Gastroesophageal sphincter (tissue), 4 donors: ENCODE data around the gene RANBP3. TPM values are rescaled to one million over a fixed set of nuclear protein-coding genes. Genes with fewer than 3 reads are reported as not detected.

Experiments
- ATAC-seq: fragments of 150-250 bp; one replicate; pipeline ENCODE4 v1.9.1; 2016; ENCODE audit warnings: mild to moderate bottlenecking, moderate library complexity
- H3K27ac ChIP-seq, 4 donors: fragments of 200-600 bp; sonication (generic) in 3 of 4; 1 replicate in 3 of 4; 2 replicates in 1 of 4; pipeline ENCODE4 v1.5.1; 2016 to 2019
- H3K27me3 ChIP-seq: fragments of 200-600 bp; sonication (generic); one replicate; pipeline ENCODE4 v1.5.1; 2019
- H3K36me3 ChIP-seq, 2 donors: fragments of 200-600 bp; sonication (generic); one replicate each; pipeline ENCODE4 v1.5.1; 2019; ENCODE audit warnings: control low read depth in 1 of 2
- H3K4me1 ChIP-seq, 3 donors: fragments of 200-600 bp; sonication (generic); 1 replicate in 2 of 3; 2 replicates in 1 of 3; pipeline ENCODE4 v1.5.1; 2016 to 2019; ENCODE audit warnings: control low read depth in 2 of 3
- H3K4me3 ChIP-seq, 2 donors: fragments of 200-600 bp; sonication (generic); one replicate each; pipeline ENCODE4 v1.5.1; 2019; ENCODE audit warnings: mild to moderate bottlenecking in 1 of 2, moderate library complexity in 1 of 2
- H3K9me3 ChIP-seq, 3 donors: fragments of 200-600 bp; sonication (generic); one replicate each; pipeline ENCODE4 v1.5.1; 2017 to 2019; ENCODE audit warnings: control low read depth in 2 of 3
- CTCF ChIP-seq, 4 experiments: fragments of 200-600 bp in 2 of 4; fragments of 450-650 bp in 2 of 4; sonication (generic) in 1 of 4; IDR thresholded peaks; one replicate each; pipeline ENCODE4 v1.5.1; 2017 to 2019; ENCODE audit warnings: antibody characterized with exemption in 4 of 4, mild to moderate bottlenecking in 2 of 4, moderate library complexity in 2 of 4
- EP300 ChIP-seq: sonication (generic); formaldehyde crosslinking; IDR thresholded peaks from one replicate; pipeline ENCODE4 v1.6.1; 2017; ENCODE audit warnings: antibody characterized with exemption, mild to moderate bottlenecking
- POLR2A ChIP-seq, 2 donors: fragments of 450-650 bp; IDR thresholded peaks; one replicate each; pipeline ENCODE4 v1.6.1; 2017; ENCODE audit warnings: antibody characterized with exemption in 2 of 2, mild to moderate bottlenecking in 2 of 2, moderate library complexity in 1 of 2
- POLR2AphosphoS5 ChIP-seq: sonication (generic); formaldehyde crosslinking; IDR thresholded peaks from one replicate; pipeline ENCODE4 v1.6.1; 2017; ENCODE audit warnings: antibody characterized with exemption
- WGBS, 2 donors: methylation state at CpG; one replicate each; pipeline ENCODE4 v1.1.5; 2018; ENCODE audit warnings: low coverage in 1 of 2; 5-methylcytosine and 5-hydroxymethylcytosine counted together
- total RNA-seq, 4 donors: library from RNA; depleted of rRNA; stranded (reverse); fragments of >200 nt; gene quantifications; one replicate each; pipeline ENCODE4 v1.1.0, GENCODE V29; 2016

Gene RANBP3
- total RNA-seq, 4 donors from 2014 or later = 87.0 to 125 (median 104) TPM

- Histone ChIP-seq H3K4me3 (no peak overlapping the region), H3K27ac (peak overlapping the region in 3 of 4 donors; percentile 65 to 84 (median 83)), H3K36me3 (peaks cover 0 to 20% of the 10 kb centered on the region in 2 donors), H3K27me3 (no peaks in the 10 kb centered on the region), H3K9me3 (no peaks in the 10 kb centered on the region), H3K4me1 (peaks cover 17 to 100% (median 51%) of the 10 kb centered on the region in 3 donors)
- ATAC-seq = no peak
- WGBS, 2 donors = 80% methylated on average over 3 of the region's 8 CpGs; no CpG with 5 or more reads in 1 of the 2 donors
- no peak for TF ChIP-seq POLR2A (IDR thresholded peaks at IDR 0.05)
- no peak for TF ChIP-seq CTCF (IDR thresholded peaks at IDR 0.05)
- no peak for TF ChIP-seq EP300
- no peak for TF ChIP-seq POLR2AphosphoS5
These were observed 8.5 kb downstream of the RANBP3 start for GRCh38 chr19:5969476-5969875.

DNA sequence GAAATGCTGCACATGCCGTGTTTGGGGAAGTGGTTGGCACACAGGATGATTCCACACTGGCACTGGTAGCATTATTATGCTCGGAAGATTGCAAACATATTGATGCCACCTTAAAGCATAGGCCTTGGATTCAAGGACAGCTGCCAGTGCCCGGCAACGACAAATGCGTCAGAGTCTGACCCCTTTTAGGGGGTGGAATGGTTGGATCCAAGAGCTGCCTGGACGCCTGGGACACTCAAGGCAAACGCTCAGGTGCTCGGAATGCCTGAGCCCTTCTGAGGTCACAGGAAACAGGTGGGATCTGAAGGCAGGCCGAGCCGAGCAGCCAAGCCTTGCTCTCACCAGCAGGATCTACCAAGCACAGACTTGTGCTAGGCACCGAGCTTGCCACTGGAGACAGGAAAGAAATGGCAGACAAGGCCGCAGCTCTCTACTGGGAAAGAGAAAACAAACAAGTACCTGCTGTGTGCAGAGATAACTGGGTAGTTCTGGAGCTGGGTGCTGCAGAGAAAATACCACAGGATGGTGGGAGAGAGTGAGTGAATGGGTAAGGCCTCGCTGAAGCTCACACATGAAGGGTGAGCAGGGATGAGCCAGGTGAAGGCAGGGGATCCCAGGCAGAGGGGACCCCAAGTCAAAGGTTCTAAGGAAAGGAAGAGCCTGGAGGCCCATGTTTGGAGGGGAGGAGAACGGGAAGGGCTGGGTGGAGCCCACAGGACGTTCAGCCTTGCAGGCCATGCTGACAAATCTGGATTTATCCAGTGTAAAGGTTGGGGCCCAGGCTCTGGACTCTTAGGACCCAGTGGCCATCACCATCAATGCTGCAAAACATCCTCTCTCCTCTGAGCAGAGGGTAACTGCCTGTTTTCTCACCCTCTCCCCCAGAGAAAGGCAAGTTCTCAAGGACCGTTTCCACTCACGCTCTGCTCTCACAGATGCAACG, 9.2 kb downstream of the RANBP3 start:
- Histone ChIP-seq H3K36me3 (peaks cover 0 to 13% of the 10 kb centered on the region in 2 donors), H3K4me1 (peaks cover 17 to 100% (median 57%) of the 10 kb centered on the region in 3 donors), H3K27ac (peak overlapping the region in 3 of 4 donors; percentile 65 to 84 (median 83)), H3K27me3 (no peaks in the 10 kb centered on the region), H3K4me3 (peak overlapping the region in 1 of 2 donors; percentile 7), H3K9me3 (no peaks in the 10 kb centered on the region)
- 23 to 46% methylated on average over 4 to 10 of the region's 18 CpGs for WGBS, 2 donors
- no peak for TF ChIP-seq EP300
- no peak for TF ChIP-seq POLR2A (IDR thresholded peaks at IDR 0.05)
- no peak for TF ChIP-seq POLR2AphosphoS5
- no peak for ATAC-seq

GRCh38 chr19:5967994-5968430, 9.9 kb downstream of the RANBP3 start:
- Histone ChIP-seq H3K9me3 (no peaks in the 10 kb centered on the region), H3K27ac (peak overlapping the region; percentile 60 to 84 (median 74)), H3K4me3 (peak overlapping the region in 1 of 2 donors; percentile 7), H3K4me1 (peaks cover 17 to 100% (median 60%) of the 10 kb centered on the region in 3 donors), H3K27me3 (no peaks in the 10 kb centered on the region), H3K36me3 (peaks cover 0 to 6% of the 10 kb centered on the region in 2 donors)
- peak in 3 of 4 experiments; percentile 84 to 88 (median 85) for TF ChIP-seq CTCF (IDR thresholded peaks at IDR 0.05)
- TF ChIP-seq POLR2AphosphoS5 = no peak
- 0 to 3% methylated on average over 4 to 8 of the region's 10 CpGs for WGBS, 2 donors
- ATAC-seq = peak; percentile 54

GRCh38 chr19:5967571-5967970, 10.4 kb downstream of the RANBP3 start:
- Histone ChIP-seq H3K27ac (peak overlapping the region; percentile 60 to 89 (median 84)), H3K4me1 (peaks cover 17 to 100% (median 64%) of the 10 kb centered on the region in 3 donors), H3K9me3 (no peaks in the 10 kb centered on the region), H3K27me3 (no peaks in the 10 kb centered on the region), H3K36me3 (peaks cover 0 to 1% of the 10 kb centered on the region in 2 donors), H3K4me3 (no peak overlapping the region)
- TF ChIP-seq EP300 (no peak), CTCF (IDR thresholded peaks at IDR 0.05) (no peak), POLR2A (IDR thresholded peaks at IDR 0.05) (no peak)
- no peak for ATAC-seq
- WGBS, 2 donors = 32 to 39% methylated on average over 4 to 7 of the region's 7 CpGs

DNA sequence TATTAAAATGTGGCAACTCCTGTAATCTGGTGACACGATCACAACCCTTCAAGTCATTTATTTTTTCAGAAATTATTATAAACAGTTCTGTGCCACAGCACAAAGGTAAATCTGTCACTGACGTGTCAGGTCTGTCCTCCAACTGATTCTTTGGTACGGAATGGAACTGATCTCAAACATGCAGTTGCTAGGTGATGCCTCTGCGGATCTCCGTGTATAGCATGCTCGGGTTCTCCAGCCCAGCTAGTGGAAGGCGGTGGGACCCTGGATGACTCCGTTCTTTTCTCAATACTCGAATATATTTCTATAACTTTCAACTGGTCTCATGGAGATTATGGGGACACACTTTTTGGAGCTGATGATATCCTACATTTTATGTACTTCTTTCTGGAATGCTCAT, 11.0 kb downstream of the RANBP3 start:
- H3K36me3 ChIP-seq = no peaks in the 10 kb centered on the region
- WGBS, 2 donors = 38 to 43% methylated on average over 6 to 9 of the region's 9 CpGs
- peaks cover 17 to 100% (median 70%) of the 10 kb centered on the region in 3 donors for H3K4me1 ChIP-seq
- TF ChIP-seq CTCF (IDR thresholded peaks at IDR 0.05) = no peak
- TF ChIP-seq POLR2A (IDR thresholded peaks at IDR 0.05) = no peak
- no peak for TF ChIP-seq POLR2AphosphoS5
- TF ChIP-seq EP300 = no peak
- no peak for ATAC-seq
- peak overlapping the region; percentile 60 to 89 (median 84) for H3K27ac ChIP-seq
- H3K9me3 ChIP-seq = no peaks in the 10 kb centered on the region
- H3K4me3 ChIP-seq = no peak overlapping the region
- H3K27me3 ChIP-seq = no peaks in the 10 kb centered on the region
